A673 (cell line): ENCODE measurements around the gene SDK1.

Experiments
- CTCF ChIP-seq: fragments of 300-800, 200-600 bp; sonication (generic); conservative IDR thresholded peaks from 2 replicates; pipeline ENCODE4 v1.5.1; 2017; ENCODE audit warnings: low read depth, mild to moderate bottlenecking, antibody characterized with exemption, low read length, moderate library complexity, mixed read lengths
- EZH2 ChIP-seq: fragments of 200-600 bp; sonication (generic); IDR thresholded peaks from 2 replicates; pipeline ENCODE4 v1.6.1; 2017; ENCODE audit warnings: borderline replicate concordance, low read depth, mild to moderate bottlenecking, mixed read lengths, antibody characterized with exemption, low read length; ENCODE audit not compliant: poor library complexity, severe bottlenecking

GRCh38 chr7:4185721-4186512 is 884.9 kb downstream of the SDK1 start:
- TF ChIP-seq CTCF (no peak), EZH2 (no peak)
